Measurements from ENCODE around the gene CLEC19A. TPM values are rescaled to one million over a fixed set of nuclear protein-coding genes. Genes with fewer than 3 reads are reported as not detected.
A peak's percentile ranks its signal among the peaks of the same experiment; 100 is the strongest.

Gene CLEC19A
- total RNA-seq, 1 donor from 2014 or later = 1.9 TPM

DNA sequence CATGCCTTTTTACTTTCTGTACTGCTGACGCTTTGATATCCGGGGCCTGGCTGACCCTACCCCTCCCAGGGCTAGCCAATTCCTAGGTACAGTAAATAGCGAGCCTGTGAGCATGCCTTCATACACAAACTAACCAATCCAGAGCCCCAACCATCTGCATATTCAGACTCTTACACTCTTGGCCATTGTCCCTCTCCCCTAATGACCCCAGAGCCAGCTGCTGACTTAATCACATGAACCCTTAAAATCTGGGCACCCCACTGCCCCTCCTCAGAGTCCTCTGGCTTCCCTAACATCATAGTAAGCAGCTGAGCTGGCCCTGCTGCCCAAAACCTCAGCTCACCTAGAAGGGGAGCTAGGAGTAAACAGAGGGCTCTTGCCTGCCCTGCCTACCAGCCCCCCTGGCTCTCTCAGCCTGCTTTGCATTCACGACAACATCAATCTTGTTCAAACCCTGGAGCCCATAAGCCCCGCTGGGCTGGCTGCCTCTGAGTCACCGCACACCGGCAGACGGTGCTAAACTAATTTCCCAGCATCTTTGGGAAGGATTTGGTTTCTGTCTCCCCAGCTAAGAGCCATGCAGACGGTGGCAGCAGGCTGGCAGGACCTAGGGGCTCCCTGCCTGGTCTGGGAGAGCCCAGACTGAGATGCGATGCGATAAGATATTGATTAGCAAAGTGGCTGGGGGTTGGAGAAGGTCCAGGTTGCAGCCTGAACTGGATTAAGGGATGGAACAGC is 63.2 kb downstream of the CLEC19A start:
- Histone ChIP-seq H3F3A (ENCODE audit: low read depth) (peaks cover 17% of the 10 kb centered on the region), H3K4me1 (peaks cover 23% of the 10 kb centered on the region), H3K9ac (no peak overlapping the region), H3K9me3 (ENCODE audit: low read depth) (no peaks in the 10 kb centered on the region), H3K27ac (peak overlapping the region; percentile 58), H4K20me1 (ENCODE audit: low read depth) (no peaks in the 10 kb centered on the region), H3K4me2 (peak overlapping the region; percentile 71), H2AFZ (replicated peaks) (peak overlapping the region; percentile 99), H3K79me2 (ENCODE audit: low read depth) (no peaks in the 10 kb centered on the region), H3K4me3 (peak overlapping the region; percentile 22), H3K27me3 (no peaks in the 10 kb centered on the region), H3K36me3 (no peaks in the 10 kb centered on the region)
- Mint-ChIP-seq H3K27me3 (ENCODE audit: insufficient read depth, low read depth) (peaks cover 2% of the 10 kb centered on the region), H3K36me3 (no peaks in the 10 kb centered on the region), H3K4me3 (no peak overlapping the region), H3K4me1 (peaks cover 30% of the 10 kb centered on the region), H3K9me3 (peaks cover 2% of the 10 kb centered on the region), H3K27ac (peak overlapping the region; percentile 94)
- peak; percentile 60 for DNase-seq (ENCODE audit: low spot score)
- no peak for TF ChIP-seq EZH2phosphoT487 (IDR thresholded peaks at IDR 0.05)
- no peak for TF ChIP-seq EZH2 (IDR thresholded peaks at IDR 0.05)
- TF ChIP-seq, protein P1, sequence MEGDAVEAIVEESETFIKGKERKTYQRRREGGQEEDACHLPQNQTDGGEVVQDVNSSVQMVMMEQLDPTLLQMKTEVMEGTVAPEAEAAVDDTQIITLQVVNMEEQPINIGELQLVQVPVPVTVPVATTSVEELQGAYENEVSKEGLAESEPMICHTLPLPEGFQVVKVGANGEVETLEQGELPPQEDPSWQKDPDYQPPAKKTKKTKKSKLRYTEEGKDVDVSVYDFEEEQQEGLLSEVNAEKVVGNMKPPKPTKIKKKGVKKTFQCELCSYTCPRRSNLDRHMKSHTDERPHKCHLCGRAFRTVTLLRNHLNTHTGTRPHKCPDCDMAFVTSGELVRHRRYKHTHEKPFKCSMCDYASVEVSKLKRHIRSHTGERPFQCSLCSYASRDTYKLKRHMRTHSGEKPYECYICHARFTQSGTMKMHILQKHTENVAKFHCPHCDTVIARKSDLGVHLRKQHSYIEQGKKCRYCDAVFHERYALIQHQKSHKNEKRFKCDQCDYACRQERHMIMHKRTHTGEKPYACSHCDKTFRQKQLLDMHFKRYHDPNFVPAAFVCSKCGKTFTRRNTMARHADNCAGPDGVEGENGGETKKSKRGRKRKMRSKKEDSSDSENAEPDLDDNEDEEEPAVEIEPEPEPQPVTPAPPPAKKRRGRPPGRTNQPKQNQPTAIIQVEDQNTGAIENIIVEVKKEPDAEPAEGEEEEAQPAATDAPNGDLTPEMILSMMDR (IDR thresholded peaks at IDR 0.05) = no peak

DNA sequence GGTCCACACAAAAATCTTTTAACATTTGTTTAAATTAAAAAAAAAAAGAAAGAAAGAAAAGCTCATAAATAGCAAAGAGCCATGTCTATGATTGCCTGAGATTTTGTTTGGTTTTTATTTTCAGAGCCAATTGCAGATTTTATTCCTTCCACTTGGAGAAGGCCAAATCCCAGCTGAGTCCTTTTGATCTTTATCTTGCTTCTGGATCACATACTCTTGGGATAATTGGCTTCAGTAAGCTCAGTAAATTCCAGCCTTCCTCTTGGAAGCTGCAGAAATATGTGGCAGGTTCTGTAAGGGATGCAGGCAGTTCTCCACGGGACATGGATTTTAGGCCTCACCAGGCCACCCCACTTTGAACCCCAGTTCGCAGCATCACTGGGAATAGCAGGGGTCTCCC is 68.8 kb downstream of the CLEC19A start:
- Histone ChIP-seq H3K9ac (no peak overlapping the region), H3K4me1 (peaks cover 3% of the 10 kb centered on the region), H2AFZ (replicated peaks) (no peak overlapping the region), H3K4me2 (no peak overlapping the region), H3K27me3 (no peaks in the 10 kb centered on the region), H3F3A (ENCODE audit: low read depth) (peaks cover under 1% of the 10 kb centered on the region), H4K20me1 (ENCODE audit: low read depth) (no peaks in the 10 kb centered on the region), H3K4me3 (no peak overlapping the region), H3K27ac (no peak overlapping the region), H3K36me3 (no peaks in the 10 kb centered on the region), H3K9me3 (ENCODE audit: low read depth) (no peaks in the 10 kb centered on the region), H3K79me2 (ENCODE audit: low read depth) (no peaks in the 10 kb centered on the region)
- Mint-ChIP-seq H3K36me3 (no peaks in the 10 kb centered on the region), H3K9me3 (no peaks in the 10 kb centered on the region), H3K27ac (peak overlapping the region; percentile 65), H3K27me3 (ENCODE audit: insufficient read depth, low read depth) (no peaks in the 10 kb centered on the region), H3K4me3 (no peak overlapping the region), H3K4me1 (peaks cover 8% of the 10 kb centered on the region)
- no peak for DNase-seq (ENCODE audit: low spot score)
- TF ChIP-seq EZH2phosphoT487 (IDR thresholded peaks at IDR 0.05) (no peak), EZH2 (IDR thresholded peaks at IDR 0.05) (no peak)
- TF ChIP-seq, protein P1 (IDR thresholded peaks at IDR 0.05) = no peak

DNA sequence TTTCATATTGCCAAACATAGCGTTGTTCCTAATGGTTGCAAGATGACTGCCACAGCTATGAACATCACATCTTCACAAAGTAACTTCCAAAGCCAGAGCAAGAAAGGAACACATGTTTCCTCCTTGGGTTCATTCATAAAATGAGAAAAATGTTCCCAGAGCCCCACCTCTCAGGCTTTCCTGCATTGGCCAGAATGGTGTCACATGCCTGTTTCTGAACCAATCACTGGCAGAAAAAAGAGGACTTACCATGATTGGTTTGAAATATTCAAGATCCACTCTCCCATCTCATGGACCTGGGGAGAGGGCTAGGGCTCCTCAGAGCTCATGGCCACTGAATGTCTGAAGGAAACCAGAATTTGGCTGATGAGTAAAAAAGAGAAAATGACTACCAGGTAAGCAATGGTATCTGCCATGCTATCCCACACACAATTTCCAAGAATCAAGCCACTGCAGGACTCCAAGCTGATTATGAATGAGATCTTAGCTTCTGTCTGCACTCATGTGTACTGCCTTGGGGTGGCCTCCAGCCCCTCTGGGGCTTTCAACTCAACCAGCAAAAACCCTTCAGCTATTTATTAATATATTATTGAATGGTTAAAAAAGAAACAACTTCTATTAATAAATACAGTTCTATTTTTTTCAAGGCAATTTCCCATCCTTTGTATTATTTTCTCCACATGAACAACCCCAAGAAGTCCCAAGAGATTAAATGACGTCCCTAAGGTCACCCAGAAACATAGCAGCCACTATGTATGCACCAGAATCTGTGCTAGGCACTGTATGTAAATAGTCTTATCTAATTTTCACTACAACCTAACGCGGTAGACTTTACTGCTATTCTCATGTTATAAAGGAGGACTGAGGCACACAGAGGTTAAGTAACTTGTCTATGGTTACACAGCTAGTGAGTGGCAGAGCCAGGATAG is 70.8 kb downstream of the CLEC19A start:
- Histone ChIP-seq H3K9me3 (ENCODE audit: low read depth) (no peaks in the 10 kb centered on the region), H3K4me2 (no peak overlapping the region), H3K4me3 (no peak overlapping the region), H3K9ac (no peak overlapping the region), H2AFZ (replicated peaks) (no peak overlapping the region), H4K20me1 (ENCODE audit: low read depth) (no peaks in the 10 kb centered on the region), H3K4me1 (peaks cover 3% of the 10 kb centered on the region), H3K79me2 (ENCODE audit: low read depth) (no peaks in the 10 kb centered on the region), H3K27ac (no peak overlapping the region), H3K27me3 (no peaks in the 10 kb centered on the region), H3K36me3 (no peaks in the 10 kb centered on the region), H3F3A (ENCODE audit: low read depth) (no peaks in the 10 kb centered on the region)
- TF ChIP-seq EZH2 (IDR thresholded peaks at IDR 0.05) = no peak
- TF ChIP-seq, protein P1 (IDR thresholded peaks at IDR 0.05) = no peak
- no peak for TF ChIP-seq EZH2phosphoT487 (IDR thresholded peaks at IDR 0.05)
- Mint-ChIP-seq H3K4me1 (peaks cover 4% of the 10 kb centered on the region), H3K27me3 (ENCODE audit: insufficient read depth, low read depth) (no peaks in the 10 kb centered on the region), H3K36me3 (no peaks in the 10 kb centered on the region), H3K9me3 (peaks cover 2% of the 10 kb centered on the region), H3K4me3 (no peak overlapping the region), H3K27ac (no peak overlapping the region)
- no peak for DNase-seq (ENCODE audit: low spot score)
